ENCODE data around the gene RNF144B. TPM values are rescaled to one million over a fixed set of nuclear protein-coding genes. Genes with fewer than 3 reads are reported as not detected.

The RNF144B gene
- total RNA-seq, 1 experiment from 2014 or later, result 2.3 TPM

DNA sequence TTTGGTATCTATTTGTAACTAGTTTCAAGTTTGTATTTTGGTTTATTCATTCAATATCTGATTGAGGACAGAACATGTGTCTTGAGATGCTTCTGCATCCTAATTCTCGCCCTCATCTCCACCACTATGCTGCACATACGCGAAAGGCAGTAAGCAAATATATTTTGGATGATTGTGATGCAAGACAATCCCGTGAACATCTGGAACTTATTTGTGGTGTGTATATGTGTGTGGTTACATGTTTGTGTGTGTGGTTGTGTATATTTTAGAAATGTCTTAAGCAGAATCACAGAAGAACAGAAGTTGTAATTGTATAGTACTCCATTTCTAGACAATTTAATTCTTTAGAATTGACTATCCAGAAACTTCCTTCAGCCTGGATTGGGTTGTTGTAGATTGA, 35.1 kb upstream of the RNF144B start:
- H3K4me3 Mint-ChIP-seq, result no peak overlapping the region
- H2BK12ac ChIP-seq (ENCODE audit: insufficient read length, low read depth, low read length), result no peak overlapping the region

More for the DNA sequence above, 35.1 kb upstream of the RNF144B start:
- H3K9ac ChIP-seq (ENCODE audit: extremely low read depth, insufficient read length, low read length), result no peak overlapping the region
- no peak overlapping the region for H2BK5ac ChIP-seq (ENCODE audit: insufficient read length, low read length)
- H2BK120ac ChIP-seq (ENCODE audit: low read depth, low read length, poor library complexity, severe bottlenecking), result no peak overlapping the region
- H3K23ac ChIP-seq (ENCODE audit: insufficient read length, low read depth, low read length), result no peak overlapping the region
- H3K18ac ChIP-seq (ENCODE audit: insufficient read length, low read depth, low read length), result no peak overlapping the region
- Mint-ChIP-seq H3K27me3 (ENCODE audit: low read depth) (peaks cover 2% of the 10 kb centered on the region), H3K4me1 (no peaks in the 10 kb centered on the region), H3K27ac (no peak overlapping the region), H3K36me3 (ENCODE audit: insufficient read depth in 1 of 3, low read depth in 3 of 3) (no peaks in the 10 kb centered on the region), H3K9me3 (peaks cover 0 to 2% of the 10 kb centered on the region in 2 experiments; a peak in 1 of 5 replicates)
- no peak overlapping the region for H3K4ac ChIP-seq (ENCODE audit: low read depth, low read length)
- H3K27ac ChIP-seq (ENCODE audit: insufficient read length, low read depth, low read length), result no peak overlapping the region
- H3K79me1 ChIP-seq (ENCODE audit: insufficient read depth, low read depth, low read length, poor library complexity, severe bottlenecking), result no peaks in the 10 kb centered on the region
- H2BK20ac ChIP-seq (ENCODE audit: low read depth, low read length, poor library complexity, severe bottlenecking), result no peak overlapping the region
- no peak overlapping the region for H3K14ac ChIP-seq (ENCODE audit: insufficient read depth, low read length)
- no peaks in the 10 kb centered on the region for H3K79me2 ChIP-seq (ENCODE audit: insufficient read depth, low read length)
- no peak overlapping the region for H3K56ac ChIP-seq (ENCODE audit: insufficient read length, low read depth, low read length)
- H2AK5ac ChIP-seq (ENCODE audit: insufficient read length, low read length), result no peak overlapping the region
- no peak for DNase-seq
- no peaks in the 10 kb centered on the region for H3K27me3 ChIP-seq (ENCODE audit: insufficient read depth, low read length)
- H3T11ph ChIP-seq (ENCODE audit: low read length), result no peak overlapping the region
- no peaks in the 10 kb centered on the region for H3K23me2 ChIP-seq (ENCODE audit: insufficient read length, low read depth, low read length, poor library complexity, severe bottlenecking)
- TF ChIP-seq, protein P1, sequence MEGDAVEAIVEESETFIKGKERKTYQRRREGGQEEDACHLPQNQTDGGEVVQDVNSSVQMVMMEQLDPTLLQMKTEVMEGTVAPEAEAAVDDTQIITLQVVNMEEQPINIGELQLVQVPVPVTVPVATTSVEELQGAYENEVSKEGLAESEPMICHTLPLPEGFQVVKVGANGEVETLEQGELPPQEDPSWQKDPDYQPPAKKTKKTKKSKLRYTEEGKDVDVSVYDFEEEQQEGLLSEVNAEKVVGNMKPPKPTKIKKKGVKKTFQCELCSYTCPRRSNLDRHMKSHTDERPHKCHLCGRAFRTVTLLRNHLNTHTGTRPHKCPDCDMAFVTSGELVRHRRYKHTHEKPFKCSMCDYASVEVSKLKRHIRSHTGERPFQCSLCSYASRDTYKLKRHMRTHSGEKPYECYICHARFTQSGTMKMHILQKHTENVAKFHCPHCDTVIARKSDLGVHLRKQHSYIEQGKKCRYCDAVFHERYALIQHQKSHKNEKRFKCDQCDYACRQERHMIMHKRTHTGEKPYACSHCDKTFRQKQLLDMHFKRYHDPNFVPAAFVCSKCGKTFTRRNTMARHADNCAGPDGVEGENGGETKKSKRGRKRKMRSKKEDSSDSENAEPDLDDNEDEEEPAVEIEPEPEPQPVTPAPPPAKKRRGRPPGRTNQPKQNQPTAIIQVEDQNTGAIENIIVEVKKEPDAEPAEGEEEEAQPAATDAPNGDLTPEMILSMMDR (conservative IDR thresholded peaks at IDR 0.05), result no peak
- H3K4me2 ChIP-seq (ENCODE audit: insufficient read depth, insufficient read length, low read length), result no peak overlapping the region
- no peak overlapping the region for H2AFZ ChIP-seq (ENCODE audit: low read length)
- no CpG with 5 or more reads among the region's 4 CpGs for WGBS (ENCODE audit: extremely low coverage, insufficient read length, low lambda C conversion rate)
- H3K9me3 ChIP-seq (ENCODE audit: control insufficient read depth, low read depth, low read length), result no peaks in the 10 kb centered on the region
- H4K91ac ChIP-seq (ENCODE audit: insufficient read length, low read depth, low read length), result no peak overlapping the region
- H4K5ac ChIP-seq (ENCODE audit: insufficient read length, low read depth, low read length), result no peak overlapping the region
- H4K8ac ChIP-seq (replicated peaks; ENCODE audit: insufficient read length, low read depth, low read length), result no peak overlapping the region
- no peaks in the 10 kb centered on the region for H3K4me1 ChIP-seq (ENCODE audit: insufficient read depth, low read length)
- no peak overlapping the region for H2BK15ac ChIP-seq (ENCODE audit: low read depth, low read length)
- no peaks in the 10 kb centered on the region for H4K20me1 ChIP-seq (ENCODE audit: control insufficient read depth, insufficient read depth, insufficient read length)

All from H9 (cell line).